Tibial nerve (tissue), 4 donors: Measurements from ENCODE around the gene ZNF512.

ENCODE experiments used
- CTCF ChIP-seq, 5 experiments: fragments of 200-600 bp in 3 of 5; fragments of 450-650 bp in 2 of 5; sonication (generic) in 3 of 5; IDR thresholded peaks; one replicate each; pipeline ENCODE4 v1.5.1; 2016 to 2019; ENCODE audit warnings: antibody characterized with exemption in 5 of 5, mild to moderate bottlenecking in 3 of 5, moderate library complexity in 2 of 5
- EP300 ChIP-seq, 2 donors: sonication (generic); formaldehyde crosslinking; IDR thresholded peaks; one replicate each; pipeline ENCODE4 v1.6.1; 2017; ENCODE audit warnings: antibody characterized with exemption in 2 of 2, mild to moderate bottlenecking in 1 of 2

- TF ChIP-seq CTCF (IDR thresholded peaks at IDR 0.05) (no peak), EP300 (IDR thresholded peaks at IDR 0.05) (no peak)
These were observed 31.3 kb upstream of the ZNF512 start for GRCh38 chr2:27551514-27551913.
